SIG-M5 (cell line): ENCODE results near the gene FAM13A.
"Not testable (repeated sequence)": the region's sequence is repeated elsewhere in the genome, so short reads cannot be mapped to it uniquely, and the experiment has no call there.

ENCODE experiments used
- DNase-seq: peaks from one replicate; lab custom pipeline; 2025; lab: John Stamatoyannopoulos, UW

Gene FAM13A

GRCh38 chr4:89042055-89042454, 14.9 kb downstream of the FAM13A start:
- no peak for DNase-seq

DNA sequence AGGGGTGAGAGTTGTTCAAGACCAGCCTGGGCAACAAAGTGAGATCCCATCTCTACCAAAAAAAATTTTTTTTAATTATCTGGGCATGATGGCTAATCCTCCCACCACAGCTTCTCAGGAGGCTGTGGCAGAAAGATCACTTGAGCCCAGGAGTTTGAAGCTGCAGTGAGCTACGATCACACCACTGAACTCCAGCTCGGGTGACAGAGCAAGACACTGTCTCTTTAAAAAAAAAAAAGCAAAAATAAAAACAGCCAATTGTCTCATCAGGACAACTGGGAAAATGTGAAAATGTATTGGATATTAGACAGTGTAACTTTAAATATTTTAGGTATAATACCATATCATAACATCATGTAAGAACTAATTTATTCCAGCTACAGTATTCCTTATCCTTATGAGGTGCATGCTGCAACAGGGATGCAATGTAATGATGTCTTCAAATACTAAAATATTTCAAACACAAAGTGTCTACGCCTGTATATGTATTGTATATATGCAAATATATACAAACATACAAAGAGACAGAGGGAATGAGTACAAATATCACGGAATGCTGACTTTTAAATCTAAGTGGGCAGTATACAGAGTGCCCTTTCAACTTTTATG, 17.2 kb downstream of the FAM13A start:
- DNase-seq = no peak

DNA sequence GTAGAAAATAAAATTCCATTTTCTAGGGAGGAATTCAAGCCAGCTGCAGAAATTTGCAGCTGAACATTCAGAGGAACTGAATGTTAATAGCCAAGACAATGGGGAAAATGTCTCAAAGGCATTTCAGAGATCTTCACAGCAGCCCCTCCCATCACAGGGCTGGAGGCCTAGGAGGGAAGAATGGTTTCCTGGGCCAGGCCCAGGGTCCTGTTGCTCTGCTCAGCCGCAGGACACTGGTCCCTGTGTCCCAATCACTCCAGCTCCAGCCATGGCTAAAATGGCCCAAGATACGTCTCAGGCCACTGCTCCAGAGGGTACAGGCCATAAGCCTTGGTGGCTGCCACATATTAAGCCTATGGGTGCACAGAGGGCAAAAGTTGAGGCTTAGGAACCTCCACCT, 20.4 kb downstream of the FAM13A start:
- DNase-seq = no peak

- no peak for DNase-seq
Measured at GRCh38 chr4:89031272-89031671, 25.7 kb downstream of the FAM13A start.

DNA sequence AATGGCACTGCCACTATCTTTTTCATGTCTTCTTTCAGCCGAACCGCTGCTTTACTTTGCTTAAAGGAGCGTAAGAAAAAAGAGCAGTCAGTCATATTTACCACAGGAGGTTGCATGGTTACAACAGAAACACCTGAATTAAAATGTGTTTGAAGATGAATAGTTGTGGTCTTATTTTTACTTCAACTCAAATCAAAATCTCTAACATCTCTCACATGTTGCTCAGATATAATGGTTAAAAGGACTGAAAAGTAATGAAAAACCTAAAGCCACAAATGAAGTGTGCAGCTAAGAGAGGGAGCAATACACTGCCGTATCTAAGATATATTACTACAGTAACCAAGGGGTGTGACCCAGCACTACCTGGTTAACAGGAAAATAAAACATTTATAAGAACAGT, 27.4 kb downstream of the FAM13A start:
- DNase-seq = no peak

DNA sequence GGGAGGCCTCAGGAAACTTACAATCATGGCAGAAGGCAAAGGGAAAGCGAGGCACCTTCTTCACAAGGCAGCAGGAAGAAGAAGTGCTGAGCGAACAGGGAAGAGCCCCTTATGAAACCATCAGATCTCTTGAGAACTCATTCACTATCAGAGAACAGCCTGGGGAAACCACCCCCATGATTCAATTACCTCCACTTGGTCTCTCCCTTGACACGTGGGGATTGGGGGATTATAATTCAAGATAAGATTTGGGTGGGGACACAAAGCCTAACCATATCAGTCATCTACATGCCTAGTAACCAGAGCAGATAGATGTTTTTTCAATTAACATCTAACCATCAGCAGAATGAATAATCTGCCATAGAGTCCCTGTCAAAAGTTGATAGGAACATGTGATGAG, 30.4 kb downstream of the FAM13A start:
- no peak for DNase-seq

GRCh38 chr4:89024051-89024675, 32.8 kb downstream of the FAM13A start:
- DNase-seq = peak; percentile 0

DNA sequence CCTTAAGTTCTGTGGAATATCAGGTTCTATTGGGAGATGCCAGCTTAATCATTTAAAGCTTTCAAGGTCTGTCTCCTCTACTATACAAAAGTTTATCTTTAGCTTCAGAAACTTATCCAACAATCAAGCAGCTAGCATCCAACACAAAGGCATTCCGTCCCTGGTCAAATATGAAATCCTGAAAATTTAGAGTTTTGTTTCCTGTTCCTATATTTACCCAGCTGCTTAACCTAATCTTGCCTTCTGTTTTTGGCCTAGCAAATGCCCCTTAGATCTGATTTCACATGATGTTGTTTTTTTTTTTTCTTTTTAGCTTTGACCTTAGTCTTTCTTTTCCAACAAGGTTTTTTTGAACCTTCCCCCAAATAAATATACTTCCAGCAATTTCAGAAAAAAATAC, 33.8 kb downstream of the FAM13A start:
- DNase-seq = no peak

GRCh38 chr4:89022426-89023128, 34.4 kb downstream of the FAM13A start:
- DNase-seq = no peak

- no peak for DNase-seq
Measured at GRCh38 chr4:89021684-89022083, 35.3 kb downstream of the FAM13A start.

- no peak for DNase-seq
Measured at GRCh38 chr4:89021062-89021461, 35.9 kb downstream of the FAM13A start.

GRCh38 chr4:89014897-89015296, 42.1 kb downstream of the FAM13A start:
- not testable (repeated sequence) for DNase-seq

- no peak for DNase-seq
Measured at GRCh38 chr4:89009761-89010369, 47.1 kb downstream of the FAM13A start.

DNA sequence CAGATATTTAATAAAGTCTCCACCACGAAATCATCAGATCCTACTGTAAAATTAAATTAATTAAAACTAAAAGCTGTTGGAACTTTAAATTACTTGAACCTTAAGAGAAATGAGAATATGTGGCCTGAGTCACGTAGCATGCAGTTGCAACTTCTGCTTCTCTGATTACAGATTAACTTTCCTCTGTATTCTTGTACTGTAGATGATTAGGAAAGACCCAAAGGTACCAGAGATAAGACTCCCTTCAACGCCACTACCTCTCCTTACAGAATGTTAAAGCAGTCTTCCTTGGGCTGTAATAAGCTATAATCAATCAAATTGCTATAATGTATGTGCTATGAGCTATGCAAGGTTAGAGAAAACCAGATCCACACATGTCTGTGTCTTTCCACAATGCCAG, 47.9 kb downstream of the FAM13A start:
- no peak for DNase-seq

- no peak for DNase-seq
Measured at GRCh38 chr4:89008166-89008565, 48.8 kb downstream of the FAM13A start.

DNA sequence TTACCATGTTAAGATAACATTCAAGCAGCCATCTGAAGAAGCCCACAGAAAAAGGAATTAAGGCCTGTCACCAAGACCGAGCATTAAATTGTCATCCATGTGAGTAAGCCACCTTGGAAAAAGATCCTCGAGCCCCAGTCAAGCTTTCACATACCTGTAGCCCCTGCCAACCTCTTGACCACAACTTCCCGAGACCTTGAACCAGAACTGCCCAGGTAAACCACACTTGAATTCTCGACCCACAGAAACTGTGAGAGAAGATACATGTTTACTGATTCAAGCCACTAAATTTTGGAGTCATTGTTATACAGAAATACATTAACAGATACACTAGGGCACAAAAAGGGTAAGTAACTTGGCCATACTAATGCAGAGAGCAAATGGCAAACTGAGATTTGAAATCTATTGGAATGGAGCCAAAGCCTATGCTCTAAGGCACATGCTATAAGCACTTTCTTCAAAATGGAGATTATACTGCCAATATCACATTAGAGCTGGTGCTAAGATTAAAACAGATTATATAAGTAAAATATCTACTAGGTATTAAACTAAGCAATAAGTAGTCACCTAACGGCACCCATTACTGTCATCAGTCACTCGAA, 49.5 kb downstream of the FAM13A start:
- no peak for DNase-seq

- DNase-seq = no peak
Measured at GRCh38 chr4:89006307-89006706, 50.7 kb downstream of the FAM13A start.

GRCh38 chr4:89005066-89005465, 51.9 kb downstream of the FAM13A start:
- DNase-seq = not testable (repeated sequence)

GRCh38 chr4:89001647-89002445, 55.1 kb downstream of the FAM13A start:
- DNase-seq = no peak

GRCh38 chr4:89000844-89001360, 56.1 kb downstream of the FAM13A start:
- no peak for DNase-seq

DNA sequence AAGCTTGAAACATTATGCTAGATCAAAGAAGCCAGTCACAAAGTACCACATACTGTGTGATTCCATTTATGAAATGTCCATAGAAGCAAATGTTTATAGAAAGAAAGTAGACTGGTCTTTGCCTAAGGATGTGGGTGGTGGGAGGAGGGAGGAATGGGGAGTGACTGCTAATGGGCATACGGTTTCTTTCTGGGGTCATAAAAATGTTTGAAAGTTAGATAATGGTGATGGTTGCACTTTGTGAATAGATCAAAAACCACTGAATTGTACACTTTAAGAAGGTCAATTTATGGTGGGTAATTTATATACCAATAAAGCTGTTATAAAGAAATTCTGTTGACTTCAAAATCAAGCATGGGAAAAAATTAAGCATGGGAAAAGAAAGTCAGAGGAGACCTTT, 56.6 kb downstream of the FAM13A start:
- DNase-seq = no peak
